Measurements from ENCODE around the gene FMO5. TPM values are rescaled to one million over a fixed set of nuclear protein-coding genes. Genes with fewer than 3 reads are reported as not detected.

FMO5 gene
- total and polyA plus RNA-seq, 2 experiments from 2014 or later = 0.73 to 0.84 TPM

- Histone ChIP-seq H4K20me1 (replicated peaks; ENCODE audit: insufficient read depth) (no peaks in the 10 kb centered on the region), H3K27me3 (ENCODE audit: insufficient read depth) (no peaks in the 10 kb centered on the region), H3K27ac (ENCODE audit: low read depth) (no peak overlapping the region), H3K9me2 (ENCODE audit: insufficient read depth) (0 out of 2 replicates have a peak, but pooled peaks cover 3% of the 10 kb centered on the region), H3K4me2 (no peak overlapping the region), H3K4me1 (ENCODE audit: insufficient read depth) (no peaks in the 10 kb centered on the region), H3K36me3 (ENCODE audit: insufficient read depth) (no peaks in the 10 kb centered on the region), H2AFZ (no peak overlapping the region), H3K79me2 (replicated peaks; ENCODE audit: insufficient read depth) (no peaks in the 10 kb centered on the region), H3F3A (replicated peaks; ENCODE audit: low read depth) (no peaks in the 10 kb centered on the region), H3K4me3 (no peak overlapping the region)
- no peaks in the 10 kb centered on the region for H3K9me3 Mint-ChIP-seq
- TF ChIP-seq, protein P1, sequence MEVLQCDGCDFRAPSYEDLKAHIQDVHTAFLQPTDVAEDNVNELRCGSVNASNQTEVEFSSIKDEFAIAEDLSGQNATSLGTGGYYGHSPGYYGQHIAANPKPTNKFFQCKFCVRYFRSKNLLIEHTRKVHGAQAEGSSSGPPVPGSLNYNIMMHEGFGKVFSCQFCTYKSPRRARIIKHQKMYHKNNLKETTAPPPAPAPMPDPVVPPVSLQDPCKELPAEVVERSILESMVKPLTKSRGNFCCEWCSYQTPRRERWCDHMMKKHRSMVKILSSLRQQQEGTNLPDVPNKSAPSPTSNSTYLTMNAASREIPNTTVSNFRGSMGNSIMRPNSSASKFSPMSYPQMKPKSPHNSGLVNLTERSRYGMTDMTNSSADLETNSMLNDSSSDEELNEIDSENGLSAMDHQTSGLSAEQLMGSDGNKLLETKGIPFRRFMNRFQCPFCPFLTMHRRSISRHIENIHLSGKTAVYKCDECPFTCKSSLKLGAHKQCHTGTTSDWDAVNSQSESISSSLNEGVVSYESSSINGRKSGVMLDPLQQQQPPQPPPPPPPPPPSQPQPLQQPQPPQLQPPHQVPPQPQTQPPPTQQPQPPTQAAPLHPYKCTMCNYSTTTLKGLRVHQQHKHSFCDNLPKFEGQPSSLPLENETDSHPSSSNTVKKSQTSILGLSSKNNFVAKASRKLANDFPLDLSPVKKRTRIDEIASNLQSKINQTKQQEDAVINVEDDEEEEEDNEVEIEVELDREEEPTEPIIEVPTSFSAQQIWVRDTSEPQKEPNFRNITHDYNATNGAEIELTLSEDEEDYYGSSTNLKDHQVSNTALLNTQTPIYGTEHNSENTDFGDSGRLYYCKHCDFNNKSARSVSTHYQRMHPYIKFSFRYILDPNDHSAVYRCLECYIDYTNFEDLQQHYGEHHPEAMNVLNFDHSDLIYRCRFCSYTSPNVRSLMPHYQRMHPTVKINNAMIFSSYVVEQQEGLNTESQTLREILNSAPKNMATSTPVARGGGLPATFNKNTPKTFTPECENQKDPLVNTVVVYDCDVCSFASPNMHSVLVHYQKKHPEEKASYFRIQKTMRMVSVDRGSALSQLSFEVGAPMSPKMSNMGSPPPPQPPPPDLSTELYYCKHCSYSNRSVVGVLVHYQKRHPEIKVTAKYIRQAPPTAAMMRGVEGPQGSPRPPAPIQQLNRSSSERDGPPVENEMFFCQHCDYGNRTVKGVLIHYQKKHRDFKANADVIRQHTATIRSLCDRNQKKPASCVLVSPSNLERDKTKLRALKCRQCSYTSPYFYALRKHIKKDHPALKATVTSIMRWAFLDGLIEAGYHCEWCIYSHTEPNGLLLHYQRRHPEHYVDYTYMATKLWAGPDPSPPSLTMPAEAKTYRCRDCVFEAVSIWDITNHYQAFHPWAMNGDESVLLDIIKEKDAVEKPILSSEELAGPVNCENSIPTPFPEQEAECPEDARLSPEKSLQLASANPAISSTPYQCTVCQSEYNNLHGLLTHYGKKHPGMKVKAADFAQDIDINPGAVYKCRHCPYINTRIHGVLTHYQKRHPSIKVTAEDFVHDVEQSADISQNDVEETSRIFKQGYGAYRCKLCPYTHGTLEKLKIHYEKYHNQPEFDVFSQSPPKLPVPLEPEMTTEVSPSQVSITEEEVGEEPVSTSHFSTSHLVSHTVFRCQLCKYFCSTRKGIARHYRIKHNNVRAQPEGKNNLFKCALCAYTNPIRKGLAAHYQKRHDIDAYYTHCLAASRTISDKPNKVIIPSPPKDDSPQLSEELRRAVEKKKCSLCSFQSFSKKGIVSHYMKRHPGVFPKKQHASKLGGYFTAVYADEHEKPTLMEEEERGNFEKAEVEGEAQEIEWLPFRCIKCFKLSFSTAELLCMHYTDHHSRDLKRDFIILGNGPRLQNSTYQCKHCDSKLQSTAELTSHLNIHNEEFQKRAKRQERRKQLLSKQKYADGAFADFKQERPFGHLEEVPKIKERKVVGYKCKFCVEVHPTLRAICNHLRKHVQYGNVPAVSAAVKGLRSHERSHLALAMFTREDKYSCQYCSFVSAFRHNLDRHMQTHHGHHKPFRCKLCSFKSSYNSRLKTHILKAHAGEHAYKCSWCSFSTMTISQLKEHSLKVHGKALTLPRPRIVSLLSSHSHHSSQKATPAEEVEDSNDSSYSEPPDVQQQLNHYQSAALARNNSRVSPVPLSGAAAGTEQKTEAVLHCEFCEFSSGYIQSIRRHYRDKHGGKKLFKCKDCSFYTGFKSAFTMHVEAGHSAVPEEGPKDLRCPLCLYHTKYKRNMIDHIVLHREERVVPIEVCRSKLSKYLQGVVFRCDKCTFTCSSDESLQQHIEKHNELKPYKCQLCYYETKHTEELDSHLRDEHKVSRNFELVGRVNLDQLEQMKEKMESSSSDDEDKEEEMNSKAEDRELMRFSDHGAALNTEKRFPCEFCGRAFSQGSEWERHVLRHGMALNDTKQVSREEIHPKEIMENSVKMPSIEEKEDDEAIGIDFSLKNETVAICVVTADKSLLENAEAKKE (CRISPR knock-in tag; IDR thresholded peaks at IDR 0.05) = no peak
- no peak for TF ChIP-seq JUNB (IDR thresholded peaks at IDR 0.05; ENCODE audit: unreplicated experiment)
- no peak for TF ChIP-seq POLR2AphosphoS5 (IDR thresholded peaks at IDR 0.05; ENCODE audit: low read depth)
- no peak for TF ChIP-seq NANOG (IDR thresholded peaks at IDR 0.05; ENCODE audit: borderline replicate concordance)
- no peak for TF ChIP-seq ZNF331 (CRISPR knock-in tag; IDR thresholded peaks at IDR 0.05; ENCODE audit: low read depth)
- TF ChIP-seq, protein P2, sequence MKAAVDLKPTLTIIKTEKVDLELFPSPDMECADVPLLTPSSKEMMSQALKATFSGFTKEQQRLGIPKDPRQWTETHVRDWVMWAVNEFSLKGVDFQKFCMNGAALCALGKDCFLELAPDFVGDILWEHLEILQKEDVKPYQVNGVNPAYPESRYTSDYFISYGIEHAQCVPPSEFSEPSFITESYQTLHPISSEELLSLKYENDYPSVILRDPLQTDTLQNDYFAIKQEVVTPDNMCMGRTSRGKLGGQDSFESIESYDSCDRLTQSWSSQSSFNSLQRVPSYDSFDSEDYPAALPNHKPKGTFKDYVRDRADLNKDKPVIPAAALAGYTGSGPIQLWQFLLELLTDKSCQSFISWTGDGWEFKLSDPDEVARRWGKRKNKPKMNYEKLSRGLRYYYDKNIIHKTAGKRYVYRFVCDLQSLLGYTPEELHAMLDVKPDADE (IDR thresholded peaks at IDR 0.05) = no peak
- TF ChIP-seq, protein P3, sequence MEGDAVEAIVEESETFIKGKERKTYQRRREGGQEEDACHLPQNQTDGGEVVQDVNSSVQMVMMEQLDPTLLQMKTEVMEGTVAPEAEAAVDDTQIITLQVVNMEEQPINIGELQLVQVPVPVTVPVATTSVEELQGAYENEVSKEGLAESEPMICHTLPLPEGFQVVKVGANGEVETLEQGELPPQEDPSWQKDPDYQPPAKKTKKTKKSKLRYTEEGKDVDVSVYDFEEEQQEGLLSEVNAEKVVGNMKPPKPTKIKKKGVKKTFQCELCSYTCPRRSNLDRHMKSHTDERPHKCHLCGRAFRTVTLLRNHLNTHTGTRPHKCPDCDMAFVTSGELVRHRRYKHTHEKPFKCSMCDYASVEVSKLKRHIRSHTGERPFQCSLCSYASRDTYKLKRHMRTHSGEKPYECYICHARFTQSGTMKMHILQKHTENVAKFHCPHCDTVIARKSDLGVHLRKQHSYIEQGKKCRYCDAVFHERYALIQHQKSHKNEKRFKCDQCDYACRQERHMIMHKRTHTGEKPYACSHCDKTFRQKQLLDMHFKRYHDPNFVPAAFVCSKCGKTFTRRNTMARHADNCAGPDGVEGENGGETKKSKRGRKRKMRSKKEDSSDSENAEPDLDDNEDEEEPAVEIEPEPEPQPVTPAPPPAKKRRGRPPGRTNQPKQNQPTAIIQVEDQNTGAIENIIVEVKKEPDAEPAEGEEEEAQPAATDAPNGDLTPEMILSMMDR (conservative IDR thresholded peaks at IDR 0.05; ENCODE audit: low read depth in 2 of 2) = no peak
- TF ChIP-seq CREB1 (CRISPR knock-in tag; IDR thresholded peaks at IDR 0.05; ENCODE audit: low read depth) = no peak
- no peak for TF ChIP-seq REST (IDR thresholded peaks at IDR 0.05; ENCODE audit: unreplicated experiment)
- TF ChIP-seq EZH2 (IDR thresholded peaks at IDR 0.05; ENCODE audit: low read depth, unreplicated experiment) = no peak
- no peak for TF ChIP-seq STAT1 (IDR thresholded peaks at IDR 0.05; ENCODE audit: unreplicated experiment)
- no peak for TF ChIP-seq EZH2phosphoT487 (IDR thresholded peaks at IDR 0.05; ENCODE audit: unreplicated experiment)
- H3K36me3 Mint-ChIP-seq (ENCODE audit: low read depth) = no peaks in the 10 kb centered on the region
- H3K4me3 Mint-ChIP-seq = no peak overlapping the region
- ATAC-seq (no peak), DNase-seq (ENCODE audit: low spot score) (no peak)
- peaks cover 1% of the 10 kb centered on the region for H3K27me3 Mint-ChIP-seq (ENCODE audit: insufficient read depth, low read depth, poor library complexity)
- no peaks in the 10 kb centered on the region for H3K4me1 Mint-ChIP-seq
- no peak overlapping the region for H3K27ac Mint-ChIP-seq
Measured at GRCh38 chr1:147211577-147211976, 13.6 kb downstream of the FMO5 start.

Measured in GM23338 (cell line).